T-helper 1 cell treated with Interleukin-12 subunit alpha and Interleukin-12 subunit beta and Interleukin-4 antibody, amounts not matched to agents 30 μg/mL and 1 μg/mL, for 36 hours (primary cell): ENCODE measurements around the gene PLEK2.
"Not testable (repeated sequence)": the region's sequence is repeated elsewhere in the genome, so short reads cannot be mapped to it uniquely, and the experiment has no call there.

Experiments
- H3K27ac Mint-ChIP-seq: one replicate; pipeline ENCODE4 v1.8.0; 2021; ENCODE audit warnings: mild to moderate bottlenecking, mixed read lengths
- H3K27me3 Mint-ChIP-seq: one replicate; pipeline ENCODE4 v1.8.0; 2021; ENCODE audit warnings: low read depth, mixed read lengths
- H3K36me3 Mint-ChIP-seq: one replicate; pipeline ENCODE4 v1.8.0; 2021; ENCODE audit warnings: low read depth, mixed read lengths
- H3K4me1 Mint-ChIP-seq: one replicate; pipeline ENCODE4 v1.8.0; 2021; ENCODE audit warnings: low read depth, mixed read lengths
- H3K4me3 Mint-ChIP-seq: one replicate; pipeline ENCODE4 v1.8.0; 2021; ENCODE audit warnings: mild to moderate bottlenecking, moderate library complexity, mixed read lengths
- H3K9me3 Mint-ChIP-seq: one replicate; pipeline ENCODE4 v1.8.0; 2021; ENCODE audit warnings: mixed read lengths

PLEK2 gene

DNA sequence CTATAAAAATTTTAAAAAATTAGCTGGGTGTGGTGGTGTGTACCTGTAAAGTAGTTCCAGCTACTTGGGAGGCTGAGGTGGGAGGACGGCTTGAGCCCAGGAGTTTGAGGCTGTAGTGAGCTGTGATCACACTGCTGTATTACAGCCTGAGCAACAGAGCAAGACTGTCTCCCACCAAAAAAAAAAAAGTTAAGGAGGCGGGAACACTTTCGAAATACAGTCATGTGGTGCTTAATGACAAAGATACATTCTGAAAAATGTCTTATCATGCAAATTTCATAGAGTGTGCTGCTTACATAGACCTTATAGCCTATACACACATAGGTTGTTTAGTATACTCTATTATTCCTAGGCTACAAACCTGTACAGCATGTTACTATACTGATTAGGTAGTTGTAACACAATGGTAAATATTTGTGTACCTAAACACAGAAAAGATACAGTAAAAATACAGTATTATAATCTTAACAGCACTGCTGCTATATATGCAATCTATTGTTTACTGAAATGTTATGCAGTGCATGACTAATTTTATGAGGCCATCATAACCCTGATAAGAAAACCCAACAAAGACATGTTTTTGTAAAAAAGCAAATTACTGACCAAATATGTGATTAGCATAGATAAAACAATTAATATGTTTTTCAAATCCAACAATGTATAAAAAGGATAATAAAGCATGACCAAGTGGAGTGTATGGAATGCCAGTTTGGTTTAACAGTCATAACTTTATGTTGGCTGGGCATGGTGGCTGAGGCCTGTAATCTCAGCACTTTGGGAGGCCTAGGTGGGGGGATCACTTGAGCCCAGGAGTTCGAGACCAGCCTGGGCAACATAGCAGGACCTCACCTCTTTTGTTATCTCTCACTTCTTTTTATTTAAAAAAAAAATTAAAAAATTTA, 40.5 kb downstream of the PLEK2 start:
- Mint-ChIP-seq H3K4me1 (peaks cover 25% of the 10 kb centered on the region), H3K36me3 (peaks cover 39% of the 10 kb centered on the region), H3K27ac (no peak overlapping the region)

DNA sequence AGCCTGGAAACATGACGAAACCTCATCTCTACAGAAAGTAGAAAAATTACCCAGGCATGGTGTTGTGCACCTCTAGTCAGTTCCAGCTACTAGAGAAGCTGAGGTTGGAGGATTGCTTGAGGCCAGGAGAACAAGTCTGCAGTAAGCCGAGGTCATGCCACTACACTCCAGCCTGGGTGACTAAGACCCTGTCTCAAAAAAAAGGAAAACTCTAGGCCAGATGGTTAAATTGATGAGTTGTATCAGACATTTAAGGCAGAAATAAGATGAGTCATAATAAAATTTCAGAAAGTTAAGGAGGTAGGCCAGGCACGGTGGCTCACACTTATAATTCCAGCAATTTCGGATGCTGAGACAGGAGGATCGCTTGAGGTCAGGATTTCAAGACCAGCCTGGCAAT, 41.1 kb downstream of the PLEK2 start:
- H3K9me3 Mint-ChIP-seq, result no peaks in the 10 kb centered on the region
- H3K4me3 Mint-ChIP-seq, result no peak overlapping the region
- no peak overlapping the region for H3K27ac Mint-ChIP-seq
- H3K4me1 Mint-ChIP-seq, result peaks cover 25% of the 10 kb centered on the region
- H3K36me3 Mint-ChIP-seq, result peaks cover 38% of the 10 kb centered on the region
- no peaks in the 10 kb centered on the region for H3K27me3 Mint-ChIP-seq

More for the DNA sequence above, 40.5 kb downstream of the PLEK2 start:
- H3K4me3 Mint-ChIP-seq, result no peak overlapping the region
- H3K27me3 Mint-ChIP-seq, result no peaks in the 10 kb centered on the region
- no peaks in the 10 kb centered on the region for H3K9me3 Mint-ChIP-seq

DNA sequence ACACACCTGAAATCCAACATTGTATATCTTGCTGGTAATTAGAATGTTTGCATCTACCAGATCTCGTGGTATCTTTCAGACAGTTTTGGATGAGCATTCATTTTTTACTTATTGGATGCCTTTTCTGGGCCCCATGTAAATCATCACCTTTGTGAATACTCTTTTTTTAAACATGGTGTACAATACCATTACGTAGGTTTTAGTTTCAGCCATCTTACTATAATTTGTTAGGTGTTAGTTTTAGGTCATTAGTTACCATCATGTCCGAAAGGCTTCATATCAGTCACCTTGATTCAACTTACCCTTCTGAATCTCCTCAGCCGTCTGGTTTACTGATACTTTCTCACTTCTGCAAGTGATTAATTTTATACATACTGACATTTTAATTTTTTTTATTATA, 46.5 kb downstream of the PLEK2 start:
- Mint-ChIP-seq H3K4me1 (peaks cover 42% of the 10 kb centered on the region), H3K9me3 (no peaks in the 10 kb centered on the region), H3K27me3 (no peaks in the 10 kb centered on the region)

DNA sequence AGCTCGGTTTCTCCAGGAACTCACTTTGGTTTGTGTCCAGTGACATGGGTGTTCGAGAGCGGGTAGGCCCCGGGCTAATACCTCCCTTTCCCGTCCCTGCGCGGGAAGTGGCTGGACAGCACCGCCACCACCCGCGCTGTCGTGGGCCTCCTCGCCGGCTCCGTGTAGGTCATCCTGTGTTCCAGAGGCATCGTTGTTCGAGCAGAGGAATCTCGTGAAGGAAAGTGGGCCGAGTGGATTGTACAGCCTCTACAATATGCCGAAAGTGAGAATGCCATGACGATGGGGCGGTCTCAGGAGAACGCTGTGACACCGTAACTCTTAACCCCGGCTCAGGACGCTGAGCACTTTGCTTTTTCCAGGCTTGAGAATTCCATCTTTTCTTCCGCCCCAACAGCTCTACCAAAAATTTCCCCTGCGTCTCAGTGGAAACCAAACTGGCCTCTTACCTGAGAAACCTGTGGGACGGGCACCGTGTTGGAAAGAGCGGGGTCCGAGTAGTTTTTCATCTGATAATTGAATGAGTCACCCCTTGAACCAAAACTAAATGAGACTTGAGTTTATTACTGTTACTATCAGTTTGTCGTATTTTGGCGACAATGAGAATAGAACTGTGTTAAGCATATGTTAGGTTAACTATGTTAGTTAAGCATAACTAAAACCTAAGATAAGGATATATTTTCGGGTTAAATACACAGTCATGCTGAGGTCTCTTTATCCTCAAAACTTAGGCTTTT, 51.3 kb downstream of the PLEK2 start:
- Mint-ChIP-seq H3K4me3 (peak overlapping the region; percentile 97), H3K27ac (peak overlapping the region; percentile 96), H3K9me3 (no peaks in the 10 kb centered on the region), H3K4me1 (peaks cover 58% of the 10 kb centered on the region), H3K27me3 (no peaks in the 10 kb centered on the region), H3K36me3 (peaks cover 13% of the 10 kb centered on the region)

More for the DNA sequence above, 46.5 kb downstream of the PLEK2 start:
- peaks cover 28% of the 10 kb centered on the region for H3K36me3 Mint-ChIP-seq
- no peak overlapping the region for H3K27ac Mint-ChIP-seq
- H3K4me3 Mint-ChIP-seq, result no peak overlapping the region

DNA sequence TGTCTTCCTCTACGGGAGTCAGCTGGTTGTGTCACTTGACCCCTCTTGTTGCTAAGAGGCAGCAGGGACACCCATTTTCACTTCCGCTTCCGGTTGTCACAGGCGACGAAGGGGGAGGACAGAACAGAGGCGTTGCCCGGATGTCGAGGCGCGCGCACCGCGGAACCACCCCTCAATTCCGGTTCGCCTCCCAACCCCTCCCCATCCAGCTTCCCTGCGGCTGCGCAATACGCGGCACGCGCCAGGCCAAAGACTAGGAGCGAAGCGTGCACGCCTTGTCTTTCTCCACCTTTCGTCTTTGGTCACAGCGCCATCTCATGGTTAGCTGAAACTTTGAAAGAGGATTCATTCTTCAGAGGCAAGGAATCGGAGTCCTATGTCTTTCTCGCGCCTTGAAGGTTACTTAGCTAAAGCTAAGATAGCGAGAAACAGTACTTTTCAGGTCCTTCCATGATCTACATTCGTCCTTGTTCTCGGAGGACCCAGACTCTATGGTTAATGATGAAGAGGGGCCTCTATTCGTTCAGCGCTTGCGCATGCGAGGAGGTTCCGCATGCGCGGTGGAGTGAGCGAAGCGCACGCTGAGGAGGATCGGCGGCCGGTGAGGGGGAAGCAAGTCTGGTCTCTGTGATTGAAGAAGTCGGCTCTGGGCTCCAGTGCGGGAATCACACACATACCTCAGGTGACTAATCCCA, 52.0 kb downstream of the PLEK2 start, which contains the start of the genes ATP6V1D and EIF2S1:
Gene ATP6V1D (minus strand): TSS at position 30 of the 695 bp plus-strand sequence. CDS start 106 bp downstream, outside the sequence.
Gene EIF2S1 (plus strand): TSS at position 554 of the 695 bp plus-strand sequence. CDS start 4,440 bp downstream, outside the sequence.
- H3K27me3 Mint-ChIP-seq, result no peaks in the 10 kb centered on the region
- peak within 1 kb of the TSS; percentile 97 for H3K4me3 Mint-ChIP-seq
- H3K27ac Mint-ChIP-seq, result peak within 1 kb of the TSS; percentile 96
- H3K4me1 Mint-ChIP-seq, result peaks cover 57% of the 10 kb centered on the region
- H3K9me3 Mint-ChIP-seq, result no peaks in the 10 kb centered on the region
- peaks cover 11% of the 10 kb centered on the region for H3K36me3 Mint-ChIP-seq

DNA sequence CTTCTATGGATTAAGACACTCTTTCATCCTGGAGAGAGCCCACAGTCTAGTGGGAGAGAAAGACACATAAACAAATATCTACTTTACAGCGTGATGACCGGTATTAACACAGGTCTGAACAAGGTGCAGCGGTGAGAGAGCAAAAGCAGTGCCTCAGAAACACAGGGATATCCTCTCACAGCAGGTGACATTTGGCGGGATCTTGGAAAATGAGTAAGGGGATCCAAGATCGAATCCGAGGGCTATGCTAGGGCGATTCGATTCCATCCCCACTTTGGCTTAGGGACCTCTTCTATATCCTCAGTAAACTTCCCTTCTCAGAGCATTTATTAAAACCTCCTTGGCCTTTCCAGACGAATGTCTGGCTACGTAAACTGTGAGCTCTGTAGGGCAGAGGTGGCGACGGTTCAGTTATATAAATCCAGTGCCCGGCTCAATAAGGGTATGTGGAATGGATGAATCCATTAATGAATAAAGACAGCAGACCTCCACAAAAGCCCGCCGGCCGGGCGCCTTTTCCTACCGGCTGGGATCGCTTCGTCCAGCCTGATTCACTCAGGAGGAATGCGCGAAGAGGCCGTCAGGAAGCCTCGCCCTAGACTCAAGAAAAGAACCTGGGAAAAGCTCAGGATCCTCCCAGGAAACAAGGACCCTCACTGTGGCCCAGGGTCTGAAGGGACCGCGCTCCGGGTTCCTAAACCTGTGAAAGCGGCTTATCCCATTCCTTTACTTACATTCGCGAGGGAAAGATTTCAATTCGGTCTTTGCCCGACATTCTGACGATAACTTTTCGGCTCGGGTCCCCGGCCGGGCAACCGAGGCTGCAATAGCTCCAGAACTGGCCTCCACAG, 52.8 kb downstream of the PLEK2 start:
- H3K4me1 Mint-ChIP-seq, result peaks cover 51% of the 10 kb centered on the region
- no peaks in the 10 kb centered on the region for H3K9me3 Mint-ChIP-seq
- H3K27me3 Mint-ChIP-seq, result no peaks in the 10 kb centered on the region
- peaks cover 8% of the 10 kb centered on the region for H3K36me3 Mint-ChIP-seq
- peak overlapping the region; percentile 97 for H3K4me3 Mint-ChIP-seq
- peak overlapping the region; percentile 96 for H3K27ac Mint-ChIP-seq

DNA sequence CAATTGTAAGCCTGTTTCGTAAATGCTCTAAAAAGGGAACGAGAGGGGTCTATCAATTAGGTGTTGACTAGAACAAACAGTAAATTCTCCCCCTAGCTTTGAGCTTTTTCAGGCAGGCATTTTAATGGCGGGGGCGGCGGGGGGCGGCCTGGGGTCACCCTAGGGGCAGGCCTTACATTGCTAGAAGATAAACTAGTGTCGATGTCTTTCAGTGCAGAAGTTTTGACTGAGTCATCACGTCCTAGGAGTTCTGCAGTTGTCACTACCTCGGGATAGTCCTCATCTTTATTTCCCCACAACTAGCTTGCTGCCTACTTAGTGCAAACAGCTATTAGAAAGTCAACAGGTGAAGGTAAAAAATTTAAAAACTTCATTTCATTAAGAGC, 54.0 kb downstream of the PLEK2 start:
- Mint-ChIP-seq H3K9me3 (no peaks in the 10 kb centered on the region), H3K27ac (no peak overlapping the region), H3K4me3 (peak overlapping the region; percentile 97), H3K4me1 (peaks cover 44% of the 10 kb centered on the region), H3K27me3 (no peaks in the 10 kb centered on the region), H3K36me3 (peaks cover 5% of the 10 kb centered on the region)

DNA sequence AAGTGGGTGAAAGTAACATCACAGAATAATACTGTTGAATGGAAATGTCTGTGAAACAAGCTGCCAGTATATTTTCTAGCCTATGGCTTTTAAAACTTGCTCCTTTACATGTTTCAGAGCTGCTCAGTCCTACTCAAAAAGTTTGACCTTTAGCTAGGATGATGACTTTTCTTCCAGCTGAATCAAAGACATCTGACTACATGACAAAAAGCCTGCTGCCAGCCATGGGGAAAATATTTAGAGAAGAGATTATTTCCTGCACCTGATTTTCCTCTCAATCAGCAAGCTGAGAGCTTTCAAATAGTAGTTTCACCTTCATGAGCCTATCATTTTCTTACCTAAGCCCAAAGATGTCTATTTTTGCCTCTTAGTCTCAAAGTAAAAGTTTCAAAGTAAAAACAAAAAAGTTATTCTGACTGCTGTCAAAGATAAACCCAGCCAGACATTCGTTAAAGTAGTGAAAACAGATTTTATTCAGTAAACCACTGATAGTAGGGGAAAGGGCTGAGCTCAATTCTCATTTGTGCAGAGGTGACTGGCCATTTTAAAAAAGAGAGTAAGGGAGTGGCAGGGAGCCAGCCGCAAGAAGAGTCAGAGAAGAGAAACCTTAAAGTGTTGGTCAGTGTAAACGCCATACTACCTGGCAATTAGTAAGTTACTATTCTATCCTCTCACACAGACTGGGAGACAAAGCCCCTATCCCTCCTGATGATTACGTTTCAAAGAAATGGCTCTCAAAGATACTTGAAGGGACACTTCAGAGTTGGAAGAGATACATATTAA, 54.6 kb downstream of the PLEK2 start:
- Mint-ChIP-seq H3K9me3 (no peaks in the 10 kb centered on the region), H3K27ac (no peak overlapping the region), H3K4me1 (peaks cover 41% of the 10 kb centered on the region), H3K36me3 (peaks cover 7% of the 10 kb centered on the region), H3K27me3 (no peaks in the 10 kb centered on the region), H3K4me3 (peak overlapping the region; percentile 97)

DNA sequence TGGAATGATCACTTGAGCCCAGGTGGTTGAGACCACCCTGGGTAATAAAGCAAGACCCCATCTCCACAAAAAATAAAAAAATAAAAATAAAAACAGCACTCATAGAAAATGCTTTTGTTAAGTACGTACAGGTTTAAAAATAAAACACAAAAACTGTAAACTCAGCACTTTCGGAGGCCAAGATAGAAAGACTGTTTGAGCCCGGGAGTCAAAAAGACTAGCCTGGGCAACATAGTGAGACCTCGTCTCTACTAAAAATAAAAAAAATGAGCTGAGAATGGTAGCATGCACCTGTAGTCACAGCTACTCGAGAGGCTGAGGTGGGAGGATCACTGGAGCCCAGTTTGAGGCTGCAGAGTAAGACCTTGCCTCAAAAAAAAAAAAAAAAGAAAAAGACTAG, 59.9 kb downstream of the PLEK2 start:
- Mint-ChIP-seq H3K36me3 (peaks cover 21% of the 10 kb centered on the region), H3K9me3 (no peaks in the 10 kb centered on the region), H3K27me3 (no peaks in the 10 kb centered on the region), H3K4me1 (peaks cover 8% of the 10 kb centered on the region), H3K27ac (no peak overlapping the region), H3K4me3 (no peak overlapping the region)

DNA sequence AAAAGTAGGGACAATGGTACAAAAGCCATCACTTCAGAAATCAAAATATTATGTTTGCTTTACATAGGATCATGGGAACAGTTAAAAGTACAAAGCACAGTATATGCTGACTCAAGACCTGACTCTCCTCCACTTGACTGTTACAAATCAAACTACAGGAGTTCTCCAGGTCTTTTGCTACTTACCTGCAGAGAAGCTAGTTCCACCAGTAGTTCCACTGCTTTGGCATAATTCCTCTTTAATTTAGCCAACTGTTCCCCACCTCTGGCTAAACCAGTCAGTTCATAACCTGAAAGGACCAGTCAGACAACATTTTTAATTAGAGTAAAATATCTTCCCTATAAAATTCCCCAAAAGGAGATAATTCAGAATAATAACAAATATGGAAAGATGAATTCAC, 66.4 kb downstream of the PLEK2 start:
- Mint-ChIP-seq H3K36me3 (peaks cover 26% of the 10 kb centered on the region), H3K9me3 (no peaks in the 10 kb centered on the region), H3K4me3 (no peak overlapping the region), H3K4me1 (no peaks in the 10 kb centered on the region), H3K27ac (no peak overlapping the region), H3K27me3 (no peaks in the 10 kb centered on the region)

DNA sequence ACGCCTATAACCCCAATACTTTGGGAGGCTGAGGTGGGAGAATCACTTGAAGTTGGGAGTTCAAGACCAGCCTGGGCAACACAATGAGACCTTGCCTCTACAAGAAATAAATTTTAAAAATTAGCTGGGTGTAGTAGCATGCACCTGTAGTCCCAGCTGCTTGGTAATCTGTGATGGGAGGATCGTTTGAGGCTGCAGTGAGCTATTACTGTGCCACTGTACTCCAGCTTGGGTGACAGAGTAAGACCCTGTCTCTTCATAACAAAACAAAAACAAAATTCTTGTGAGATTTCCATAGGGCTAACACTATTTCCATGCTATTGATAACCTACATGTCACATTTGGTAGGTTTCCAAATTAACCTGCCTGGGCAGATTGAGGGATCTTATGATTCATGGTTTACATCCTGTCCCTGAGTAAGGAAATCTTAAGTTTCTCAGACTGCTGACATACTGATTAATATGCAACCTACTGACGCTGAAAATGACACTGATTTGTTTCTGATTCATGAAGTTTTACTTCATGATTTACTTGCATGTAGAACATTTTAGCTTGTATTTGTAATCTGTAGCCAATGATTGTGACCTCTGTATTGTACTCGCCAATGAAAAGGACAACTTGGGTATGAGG, 68.2 kb downstream of the PLEK2 start:
- Mint-ChIP-seq H3K4me1 (no peaks in the 10 kb centered on the region), H3K36me3 (peaks cover 25% of the 10 kb centered on the region), H3K9me3 (no peaks in the 10 kb centered on the region), H3K27ac (no peak overlapping the region), H3K27me3 (no peaks in the 10 kb centered on the region), H3K4me3 (no peak overlapping the region)

DNA sequence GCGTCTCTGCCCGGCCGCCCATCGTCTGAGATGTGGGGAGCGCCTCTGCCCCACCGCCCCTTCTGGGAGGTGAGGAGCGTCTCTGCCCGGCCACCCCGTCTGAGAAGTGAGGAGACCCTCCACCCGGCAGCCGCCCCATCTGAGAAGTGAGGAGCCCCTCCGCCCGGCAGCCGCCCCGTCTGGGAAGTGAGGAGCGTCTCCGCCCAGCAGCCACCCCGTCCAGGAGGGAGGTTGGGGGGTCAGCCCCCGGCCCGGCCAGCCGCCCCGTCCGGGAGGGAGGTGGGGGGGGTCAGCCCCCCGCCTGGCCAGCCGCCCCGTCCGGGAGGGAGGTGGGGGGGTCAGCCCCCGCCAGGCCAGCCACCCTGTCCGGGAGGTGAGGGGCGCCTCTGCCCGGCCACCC, 70.7 kb downstream of the PLEK2 start:
- H3K27me3 Mint-ChIP-seq, H3K27ac Mint-ChIP-seq, H3K9me3 Mint-ChIP-seq, H3K4me1 Mint-ChIP-seq, H3K4me3 Mint-ChIP-seq: not testable (repeated sequence)
- peaks cover 32% of the 10 kb centered on the region for H3K36me3 Mint-ChIP-seq
